ENCODE measurements around the gene KREMEN1.

The KREMEN1 gene

DNA sequence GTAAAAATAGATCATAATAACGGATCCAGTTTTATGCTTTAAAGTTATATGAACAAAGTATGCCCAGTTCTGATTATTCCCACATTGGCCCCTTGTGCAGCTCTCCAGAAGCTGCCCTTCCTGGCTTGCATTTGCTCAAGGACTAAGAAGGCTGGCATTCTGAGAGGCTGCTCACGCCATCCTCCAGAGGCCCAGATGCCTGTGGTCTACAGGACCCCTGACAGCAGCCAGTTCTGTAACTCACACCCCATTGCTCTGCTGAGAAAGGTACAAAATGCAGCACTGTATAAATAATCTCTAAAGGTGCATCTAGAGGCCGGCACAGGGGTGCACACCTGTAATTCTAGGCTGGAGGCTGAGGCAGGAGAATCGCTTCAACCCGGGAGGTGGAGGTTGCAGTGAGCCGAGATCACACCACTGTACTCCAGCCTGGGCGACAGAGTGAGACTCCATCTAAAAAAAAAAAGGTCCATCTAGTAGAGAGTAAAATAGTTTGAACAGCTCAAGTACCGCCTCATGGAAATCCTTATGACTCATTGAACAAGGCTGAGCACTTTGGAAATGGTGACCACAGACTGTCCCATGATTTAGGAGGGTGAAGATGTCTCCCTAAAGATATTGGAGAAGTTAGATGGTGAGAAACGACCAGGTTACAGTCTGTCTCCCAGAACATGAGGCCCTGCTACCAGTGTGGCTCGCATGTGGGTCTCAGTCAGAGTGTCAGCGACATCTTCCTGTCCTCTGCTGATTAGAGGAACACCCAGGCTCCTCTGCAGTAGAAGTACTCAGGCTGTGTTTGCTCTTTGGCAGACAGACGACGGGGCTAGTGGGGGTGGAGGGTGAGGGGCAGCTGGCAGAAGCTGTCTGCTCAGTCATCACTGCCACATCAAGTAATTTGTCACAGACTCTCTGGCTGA, 56.3 kb downstream of the KREMEN1 start:
- Histone ChIP-seq H3K4me1 (ENCODE audit: insufficient read depth, low read length) (no peaks in the 10 kb centered on the region), H3K9ac (ENCODE audit: low read depth, low read length) (no peak overlapping the region), H3K4me3 (ENCODE audit: low read length) (no peak overlapping the region), H3K27ac (ENCODE audit: low read length) (no peak overlapping the region), H3K36me3 (ENCODE audit: insufficient read depth, low read depth, low read length) (no peaks in the 10 kb centered on the region), H3K27me3 (ENCODE audit: insufficient read depth, low read length) (no peaks in the 10 kb centered on the region), H3K9me3 (ENCODE audit: insufficient read depth, low read depth, low read length) (no peaks in the 10 kb centered on the region)

DNA sequence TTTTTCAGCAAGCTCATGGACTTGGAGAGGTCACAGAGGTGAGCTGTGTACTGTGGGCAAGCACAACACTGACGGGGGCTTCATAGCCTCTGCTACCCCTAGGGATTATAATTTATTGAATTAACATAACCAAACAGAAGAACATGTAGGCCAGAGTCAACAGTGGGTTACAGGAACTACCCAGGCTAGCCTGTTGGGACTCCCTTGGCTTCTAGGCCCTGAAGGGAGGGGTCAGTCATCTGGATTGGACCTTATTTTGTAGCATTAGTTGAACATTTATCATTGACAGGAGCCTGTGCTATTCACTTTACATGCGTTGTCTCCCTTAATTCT, 56.9 kb downstream of the KREMEN1 start:
- Histone ChIP-seq H3K27ac (ENCODE audit: low read length) (no peak overlapping the region), H3K4me1 (ENCODE audit: insufficient read depth, low read length) (no peaks in the 10 kb centered on the region), H3K4me3 (ENCODE audit: low read length) (no peak overlapping the region), H3K9ac (ENCODE audit: low read depth, low read length) (no peak overlapping the region), H3K27me3 (ENCODE audit: insufficient read depth, low read length) (no peaks in the 10 kb centered on the region), H3K36me3 (ENCODE audit: insufficient read depth, low read depth, low read length) (no peaks in the 10 kb centered on the region), H3K9me3 (ENCODE audit: insufficient read depth, low read depth, low read length) (no peaks in the 10 kb centered on the region)

- H3K4me3 ChIP-seq (ENCODE audit: low read length) = no peak overlapping the region
- no peak overlapping the region for H3K9ac ChIP-seq (ENCODE audit: low read depth, low read length)
- no peaks in the 10 kb centered on the region for H3K9me3 ChIP-seq (ENCODE audit: insufficient read depth, low read depth, low read length)
- H3K4me1 ChIP-seq (ENCODE audit: insufficient read depth, low read length) = no peaks in the 10 kb centered on the region
- no peaks in the 10 kb centered on the region for H3K36me3 ChIP-seq (ENCODE audit: insufficient read depth, low read depth, low read length)
- H3K27me3 ChIP-seq (ENCODE audit: insufficient read depth, low read length) = no peaks in the 10 kb centered on the region
- no peak overlapping the region for H3K27ac ChIP-seq (ENCODE audit: low read length)
Observed at GRCh38 chr22:29130476-29130875, 57.6 kb downstream of the KREMEN1 start.

GRCh38 chr22:29133603-29134133, 60.8 kb downstream of the KREMEN1 start:
- Histone ChIP-seq H3K36me3 (ENCODE audit: insufficient read depth, low read depth, low read length) (no peaks in the 10 kb centered on the region), H3K4me3 (ENCODE audit: low read length) (no peak overlapping the region), H3K27me3 (ENCODE audit: insufficient read depth, low read length) (no peaks in the 10 kb centered on the region), H3K27ac (ENCODE audit: low read length) (no peak overlapping the region), H3K9ac (ENCODE audit: low read depth, low read length) (no peak overlapping the region), H3K9me3 (ENCODE audit: insufficient read depth, low read depth, low read length) (no peaks in the 10 kb centered on the region), H3K4me1 (ENCODE audit: insufficient read depth, low read length) (no peaks in the 10 kb centered on the region)

DNA sequence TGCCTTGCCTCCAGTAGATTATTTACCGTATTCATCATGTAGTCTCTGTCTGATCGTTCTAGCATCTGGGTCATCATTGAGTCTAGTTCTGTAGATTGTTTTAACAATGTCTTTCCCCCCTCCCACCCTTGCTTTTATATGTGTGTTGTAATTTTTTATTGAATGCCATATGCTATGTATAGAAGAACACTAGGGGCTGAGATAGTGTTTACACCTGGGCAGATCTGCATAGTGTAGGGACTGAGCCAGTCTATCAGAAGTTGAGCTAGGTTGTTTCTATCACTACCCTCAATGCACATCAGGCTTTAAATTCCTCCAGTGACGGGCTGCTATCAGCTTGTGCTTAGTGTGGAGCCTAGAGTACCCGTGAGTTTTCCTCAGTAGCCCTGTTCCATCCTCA, 61.6 kb downstream of the KREMEN1 start:
- Histone ChIP-seq H3K9ac (ENCODE audit: low read depth, low read length) (no peak overlapping the region), H3K27ac (ENCODE audit: low read length) (no peak overlapping the region), H3K4me3 (ENCODE audit: low read length) (no peak overlapping the region), H3K4me1 (ENCODE audit: insufficient read depth, low read length) (no peaks in the 10 kb centered on the region), H3K9me3 (ENCODE audit: insufficient read depth, low read depth, low read length) (no peaks in the 10 kb centered on the region), H3K27me3 (ENCODE audit: insufficient read depth, low read length) (no peaks in the 10 kb centered on the region), H3K36me3 (ENCODE audit: insufficient read depth, low read depth, low read length) (no peaks in the 10 kb centered on the region)

- Histone ChIP-seq H3K4me3 (ENCODE audit: low read length) (no peak overlapping the region), H3K27me3 (ENCODE audit: insufficient read depth, low read length) (no peaks in the 10 kb centered on the region), H3K9me3 (ENCODE audit: insufficient read depth, low read depth, low read length) (no peaks in the 10 kb centered on the region), H3K4me1 (ENCODE audit: insufficient read depth, low read length) (peaks cover 16% of the 10 kb centered on the region; the same call in 1 of the 2 replicates), H3K27ac (ENCODE audit: low read length) (no peak overlapping the region), H3K36me3 (ENCODE audit: insufficient read depth, low read depth, low read length) (no peaks in the 10 kb centered on the region; the same call in 1 of the 2 replicates), H3K9ac (ENCODE audit: low read depth, low read length) (no peak overlapping the region)
Observed at GRCh38 chr22:29136782-29137700, 64.2 kb downstream of the KREMEN1 start.

DNA sequence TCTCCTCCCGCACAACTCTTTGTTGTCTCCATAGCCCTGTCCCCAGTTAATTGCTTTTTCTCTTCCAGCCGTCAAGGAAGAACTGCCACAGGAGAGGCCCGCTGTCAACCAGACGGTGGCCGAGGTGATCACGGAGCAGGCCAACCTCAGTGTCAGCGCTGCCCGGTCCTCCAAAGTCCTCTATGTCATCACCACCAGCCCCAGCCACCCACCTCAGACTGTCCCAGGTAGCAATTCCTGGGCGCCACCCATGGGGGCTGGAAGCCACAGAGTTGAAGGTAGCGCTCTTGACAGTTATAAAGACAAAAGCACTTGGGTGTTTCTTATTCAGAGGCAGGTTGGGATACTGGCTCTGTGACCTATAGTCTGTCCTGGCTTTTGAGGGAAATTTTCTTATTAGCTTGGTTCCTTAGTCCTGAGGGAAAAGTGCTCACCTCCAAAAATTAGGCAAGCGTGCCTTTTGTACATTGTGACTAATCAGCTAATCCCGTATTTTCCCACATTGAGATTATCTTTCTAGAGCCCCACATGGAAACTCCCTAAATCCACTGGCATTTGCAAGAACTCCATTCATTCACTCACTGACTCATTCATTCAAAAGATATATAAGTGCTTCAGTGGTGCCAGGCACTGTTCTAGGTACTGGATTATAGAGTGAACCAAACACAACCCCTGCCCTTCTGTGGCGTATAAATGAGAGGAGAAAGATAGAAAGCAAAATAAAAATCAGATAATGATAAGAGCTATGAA, 65.9 kb downstream of the KREMEN1 start:
- no peak overlapping the region for H3K9ac ChIP-seq (ENCODE audit: low read depth, low read length)
- no peaks in the 10 kb centered on the region for H3K9me3 ChIP-seq (ENCODE audit: insufficient read depth, low read depth, low read length)
- H3K4me3 ChIP-seq (ENCODE audit: low read length) = no peak overlapping the region
- H3K4me1 ChIP-seq (ENCODE audit: insufficient read depth, low read length) = peaks cover 19% of the 10 kb centered on the region; the same call in 1 of the 2 replicates
- H3K36me3 ChIP-seq (ENCODE audit: insufficient read depth, low read depth, low read length) = no peaks in the 10 kb centered on the region; the same call in 1 of the 2 replicates
- no peak overlapping the region for H3K27ac ChIP-seq (ENCODE audit: low read length)
- H3K27me3 ChIP-seq (ENCODE audit: insufficient read depth, low read length) = no peaks in the 10 kb centered on the region

- H3K27me3 ChIP-seq (ENCODE audit: insufficient read depth, low read length) = no peaks in the 10 kb centered on the region
- no peaks in the 10 kb centered on the region for H3K9me3 ChIP-seq (ENCODE audit: insufficient read depth, low read depth, low read length)
- no peaks in the 10 kb centered on the region; the same call in 1 of the 2 replicates for H3K36me3 ChIP-seq (ENCODE audit: insufficient read depth, low read depth, low read length)
- H3K27ac ChIP-seq (ENCODE audit: low read length) = no peak overlapping the region
- peaks cover 19% of the 10 kb centered on the region; the same call in 1 of the 2 replicates for H3K4me1 ChIP-seq (ENCODE audit: insufficient read depth, low read length)
- H3K4me3 ChIP-seq (ENCODE audit: low read length) = no peak overlapping the region
- H3K9ac ChIP-seq (ENCODE audit: low read depth, low read length) = no peak overlapping the region
Observed at GRCh38 chr22:29139965-29140782, 67.3 kb downstream of the KREMEN1 start.

DNA sequence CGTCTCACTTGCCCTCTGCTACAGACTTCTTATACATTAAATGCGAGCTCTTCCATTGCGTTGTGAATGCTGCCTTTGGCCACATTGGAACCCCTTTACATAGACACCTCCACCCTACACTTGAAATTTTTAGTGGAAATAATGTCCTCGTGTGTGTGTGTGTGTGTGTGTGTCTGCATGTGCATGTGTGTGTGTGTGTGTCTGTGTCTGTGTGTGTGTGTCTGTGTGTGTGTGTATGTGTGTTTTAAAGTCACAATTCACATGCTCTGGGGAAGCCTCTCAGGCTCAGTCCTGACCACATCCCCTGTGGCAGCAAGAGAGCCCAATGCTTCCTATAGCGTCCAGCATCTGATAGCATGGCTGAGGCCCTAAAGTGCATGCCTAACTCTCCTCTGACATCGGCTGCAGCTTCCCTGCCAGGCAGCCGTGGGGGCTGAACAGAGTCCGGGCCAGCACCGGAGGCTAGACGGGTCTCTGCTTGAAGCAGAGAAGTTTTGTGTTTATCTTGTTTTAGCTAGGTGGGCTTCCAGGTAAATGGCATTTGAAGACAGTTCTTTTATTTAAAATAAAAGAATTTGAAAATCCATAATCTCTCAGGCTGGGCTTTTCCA, 68.3 kb downstream of the KREMEN1 start:
- Histone ChIP-seq H3K4me3 (ENCODE audit: low read length) (no peak overlapping the region), H3K9ac (ENCODE audit: low read depth, low read length) (no peak overlapping the region; the same call in 1 of the 2 replicates), H3K4me1 (ENCODE audit: insufficient read depth, low read length) (peaks cover 19% of the 10 kb centered on the region; the same call in 1 of the 2 replicates), H3K27me3 (ENCODE audit: insufficient read depth, low read length) (no peaks in the 10 kb centered on the region), H3K36me3 (ENCODE audit: insufficient read depth, low read depth, low read length) (no peaks in the 10 kb centered on the region; the same call in 1 of the 2 replicates), H3K27ac (ENCODE audit: low read length) (no peak overlapping the region), H3K9me3 (ENCODE audit: insufficient read depth, low read depth, low read length) (no peaks in the 10 kb centered on the region)

DNA sequence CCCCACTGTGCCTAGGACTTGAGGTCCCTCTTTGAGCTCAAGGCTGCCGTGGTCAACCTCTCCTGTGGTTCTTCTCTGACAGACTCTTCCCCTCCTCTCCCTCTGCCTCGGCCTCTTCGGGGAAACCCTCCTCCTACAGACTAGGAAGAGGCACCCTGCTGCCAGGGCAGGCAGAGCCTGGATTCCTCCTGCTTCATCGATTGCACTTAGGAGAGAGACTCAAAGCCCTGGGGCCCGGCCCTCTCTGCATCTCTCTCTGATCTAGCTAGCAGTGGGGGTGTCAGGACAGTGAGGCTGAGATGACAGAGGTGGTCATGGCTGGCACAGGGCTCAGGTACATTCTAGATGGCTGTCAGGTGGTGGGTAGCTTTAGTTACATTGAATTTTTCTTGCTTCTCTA, 69.3 kb downstream of the KREMEN1 start:
- Histone ChIP-seq H3K27ac (ENCODE audit: low read length) (no peak overlapping the region), H3K4me3 (ENCODE audit: low read length) (peak overlapping the region; percentile 13; the same call in 1 of the 2 replicates), H3K9ac (ENCODE audit: low read depth, low read length) (no peak overlapping the region; the same call in 1 of the 2 replicates), H3K27me3 (ENCODE audit: insufficient read depth, low read length) (no peaks in the 10 kb centered on the region), H3K36me3 (ENCODE audit: insufficient read depth, low read depth, low read length) (no peaks in the 10 kb centered on the region; the same call in 1 of the 2 replicates), H3K4me1 (ENCODE audit: insufficient read depth, low read length) (peaks cover 19% of the 10 kb centered on the region; the same call in 1 of the 2 replicates), H3K9me3 (ENCODE audit: insufficient read depth, low read depth, low read length) (no peaks in the 10 kb centered on the region)
